ENCODE results near the gene ARSG. TPM values are rescaled to one million over a fixed set of nuclear protein-coding genes. Genes with fewer than 3 reads are reported as not detected.

Gene ARSG
- total RNA-seq, 1 experiment from 2014 or later = 7.9 TPM

GRCh38 chr17:68290268-68290954 lies 884 bp upstream of the ARSG start:
- TF ChIP-seq NFATC4 (CRISPR knock-in tag; IDR thresholded peaks at IDR 0.05) (no peak), GABPB1 (CRISPR knock-in tag; IDR thresholded peaks at IDR 0.05) (0 out of 2 replicates have a peak, but pooled peaks have one; percentile 31), ZBTB43 (CRISPR knock-in tag; IDR thresholded peaks at IDR 0.05) (no peak), ETV6 (CRISPR knock-in tag; IDR thresholded peaks at IDR 0.05) (no peak), ZNF423 (CRISPR knock-in tag; IDR thresholded peaks at IDR 0.05) (peak; percentile 60; the same call in 1 of the 2 replicates), NFYB (CRISPR knock-in tag; conservative IDR thresholded peaks at IDR 0.05; ENCODE audit: low read depth) (no peak)
- H3K9me3 Mint-ChIP-seq = no peaks in the 10 kb centered on the region
- no peaks in the 10 kb centered on the region for H3K36me3 Mint-ChIP-seq
- ChIA-PET POLR2A (interaction anchor here (1.2 kb wide), 1 partner anchor 11 kb away, joined by 3 read pairs; no protein-coding TSS in a partner anchor), CTCF (interaction anchor here (1.2 to 1.4 kb wide), 2 partner anchors 84 to 108 kb away, joined by 3 to 5 read pairs; no protein-coding TSS in a partner anchor)
- ATAC-seq (no peak), DNase-seq (ENCODE audit: low spot score) (peak; percentile 65)
- no peak overlapping the region for H3K27ac Mint-ChIP-seq
- H3K4me1 Mint-ChIP-seq = peaks cover 52% of the 10 kb centered on the region
- peaks cover 50% of the 10 kb centered on the region for H3K27me3 Mint-ChIP-seq (ENCODE audit: low read depth)
- peak overlapping the region; percentile 77 for H3K4me3 Mint-ChIP-seq

GRCh38 chr17:68291836-68292688 lies 767 bp downstream of the ARSG start:
- no peaks in the 10 kb centered on the region for H3K36me3 Mint-ChIP-seq
- no peaks in the 10 kb centered on the region for H3K9me3 Mint-ChIP-seq
- H3K27ac Mint-ChIP-seq = peak overlapping the region; percentile 31
- ChIA-PET POLR2A (interaction anchor here (0.8 to 1.4 kb wide), 5 partner anchors 9 to 127 kb away, joined by 3 to 9 read pairs (median 4); no protein-coding TSS in a partner anchor), CTCF (interaction anchor here (1.2 to 1.7 kb wide), 2 partner anchors 82 to 107 kb away, joined by 3 to 8 read pairs; no protein-coding TSS in a partner anchor)
- peaks cover 64% of the 10 kb centered on the region for H3K4me1 Mint-ChIP-seq
- peak overlapping the region; percentile 68 for H3K4me3 Mint-ChIP-seq
- peaks cover 50% of the 10 kb centered on the region for H3K27me3 Mint-ChIP-seq (ENCODE audit: low read depth)
- peak; percentile 74 for DNase-seq (ENCODE audit: low spot score)
- peak; percentile 53 for ATAC-seq
- TF ChIP-seq SMAD4 (CRISPR knock-in tag; IDR thresholded peaks at IDR 0.05) = no peak
- peak; percentile 49 for TF ChIP-seq FOXP1 (CRISPR knock-in tag; IDR thresholded peaks at IDR 0.05; ENCODE audit: borderline replicate concordance)
- TF ChIP-seq NFE2L1 (CRISPR knock-in tag; IDR thresholded peaks at IDR 0.05) = peak; percentile 58; the same call in 1 of the 2 replicates
- TF ChIP-seq E2F1 (CRISPR knock-in tag; IDR thresholded peaks at IDR 0.05) = no peak
- TF ChIP-seq NR1H2 (CRISPR knock-in tag; IDR thresholded peaks at IDR 0.05) = no peak
- no peak for TF ChIP-seq RELA (CRISPR knock-in tag; IDR thresholded peaks at IDR 0.05; ENCODE audit: borderline replicate concordance)
- no peak for TF ChIP-seq ATF2 (CRISPR knock-in tag; IDR thresholded peaks at IDR 0.05; ENCODE audit: borderline replicate concordance, low read depth)
- no peak for TF ChIP-seq ZBTB21 (CRISPR knock-in tag; IDR thresholded peaks at IDR 0.05; ENCODE audit: borderline replicate concordance)
- TF ChIP-seq ARID4B (CRISPR knock-in tag; IDR thresholded peaks at IDR 0.05; ENCODE audit: borderline replicate concordance) = peak; percentile 48; the same call in 1 of the 2 replicates
- no peak for TF ChIP-seq PRRX2 (CRISPR knock-in tag; IDR thresholded peaks at IDR 0.05)
- TF ChIP-seq ZNF396 (CRISPR knock-in tag; IDR thresholded peaks at IDR 0.05; ENCODE audit: borderline replicate concordance) = no peak
- no peak for TF ChIP-seq SOX15 (CRISPR knock-in tag; IDR thresholded peaks at IDR 0.05)
- TF ChIP-seq ZBTB43 (CRISPR knock-in tag; IDR thresholded peaks at IDR 0.05) = 0 out of 2 replicates have a peak, but pooled peaks have one; percentile 79
- TF ChIP-seq PRDM15 (CRISPR knock-in tag; IDR thresholded peaks at IDR 0.05) = no peak
